ENCODE measurements around the gene AKR1B1. TPM values are rescaled to one million over a fixed set of nuclear protein-coding genes. Genes with fewer than 3 reads are reported as not detected.

Gene AKR1B1
- total RNA-seq, 1 experiment from 2014 or later, result 1.6 TPM

GRCh38 chr7:134468054-134468453 is 9.2 kb upstream of the AKR1B1 start:
- Histone ChIP-seq H3K27ac (ENCODE audit: low read length) (no peak overlapping the region), H2AFZ (ENCODE audit: low read length) (no peak overlapping the region), H3K27me3 (ENCODE audit: low read length) (no peaks in the 10 kb centered on the region), H3K36me3 (ENCODE audit: low read depth, low read length) (no peaks in the 10 kb centered on the region), H4K20me1 (ENCODE audit: low read length) (no peaks in the 10 kb centered on the region), H3K4me1 (ENCODE audit: insufficient read depth, low read length) (no peaks in the 10 kb centered on the region), H3K9me3 (ENCODE audit: low read length) (no peaks in the 10 kb centered on the region), H3K9ac (ENCODE audit: low read length) (no peak overlapping the region), H3K4me2 (ENCODE audit: low read length) (no peak overlapping the region), H3K9me2 (replicated peaks; ENCODE audit: low read length) (no peaks in the 10 kb centered on the region), H3K79me2 (ENCODE audit: low read length) (no peaks in the 10 kb centered on the region), H3F3A (ENCODE audit: low read length, unreplicated experiment) (no peaks in the 10 kb centered on the region), H3K4me3 (ENCODE audit: low read length) (no peak overlapping the region)
- ATAC-seq (no peak), DNase-seq (no peak)
- TF ChIP-seq EZH2phosphoT487 (IDR thresholded peaks at IDR 0.05; ENCODE audit: borderline replicate concordance, low read length) (no peak), CTCF (conservative IDR thresholded peaks at IDR 0.05; ENCODE audit: low read depth, low read length) (no peak)
- POLR2A ChIA-PET (ENCODE audit: unreplicated experiment), result no interaction called here
- CTCF ChIA-PET, result no interaction called here
- no TSS peak for BruUV-seq (replicated peaks)
- intact Hi-C loops (cut with micrococcal nuclease), result no loop called here

DNA sequence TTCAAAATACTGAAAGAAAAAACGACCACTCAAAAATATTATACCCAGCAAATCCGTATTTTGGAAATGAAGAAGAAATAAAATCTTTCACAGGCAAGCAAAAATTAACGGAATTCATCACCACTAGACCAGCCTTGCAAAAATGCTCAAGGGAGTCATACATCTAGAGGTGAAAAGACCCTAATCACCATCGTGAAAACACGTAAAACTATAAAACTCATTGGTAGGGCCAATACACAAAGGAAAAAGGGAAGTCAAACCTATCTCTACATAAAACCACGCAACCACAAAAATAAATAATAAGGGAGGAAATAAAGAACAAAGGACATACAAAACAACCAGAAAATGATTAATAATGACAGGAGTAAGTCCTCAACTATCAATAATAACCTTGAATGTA is 6.6 kb upstream of the AKR1B1 start:
- no peaks in the 10 kb centered on the region for H3K9me3 ChIP-seq (ENCODE audit: low read length)
- H3K79me2 ChIP-seq (ENCODE audit: low read length), result no peaks in the 10 kb centered on the region
- no peak for TF ChIP-seq EZH2phosphoT487 (IDR thresholded peaks at IDR 0.05; ENCODE audit: borderline replicate concordance, low read length)
- TF ChIP-seq CTCF (conservative IDR thresholded peaks at IDR 0.05; ENCODE audit: low read depth, low read length), result no peak
- no peak for TF ChIP-seq EZH2 (IDR thresholded peaks at IDR 0.05; ENCODE audit: low read length, unreplicated experiment)
- no peak overlapping the region for H3K27ac ChIP-seq (ENCODE audit: low read length)
- H3K4me3 ChIP-seq (ENCODE audit: low read length), result no peak overlapping the region
- ChIA-PET POLR2A (ENCODE audit: unreplicated experiment) (no interaction called here), CTCF (no interaction called here)
- H3K36me3 ChIP-seq (ENCODE audit: low read depth, low read length), result no peaks in the 10 kb centered on the region
- no peaks in the 10 kb centered on the region for H3K9me2 ChIP-seq (replicated peaks; ENCODE audit: low read length)
- no peak overlapping the region for H3K4me2 ChIP-seq (ENCODE audit: low read length)
- ATAC-seq (no peak), DNase-seq (no peak)
- intact Hi-C loops (cut with micrococcal nuclease), result no loop called here
- H2AFZ ChIP-seq (ENCODE audit: low read length), result no peak overlapping the region
- H3F3A ChIP-seq (ENCODE audit: low read length, unreplicated experiment), result no peaks in the 10 kb centered on the region
- no peak overlapping the region for H3K9ac ChIP-seq (ENCODE audit: low read length)
- BruUV-seq (replicated peaks), result no TSS peak
- no peaks in the 10 kb centered on the region for H3K27me3 ChIP-seq (ENCODE audit: low read length)
- no peaks in the 10 kb centered on the region for H4K20me1 ChIP-seq (ENCODE audit: low read length)
- peaks cover 11% of the 10 kb centered on the region for H3K4me1 ChIP-seq (ENCODE audit: insufficient read depth, low read length)

- no TSS peak for BruUV-seq (replicated peaks)
- Histone ChIP-seq H3K4me1 (ENCODE audit: insufficient read depth, low read length) (peaks cover 11% of the 10 kb centered on the region), H3F3A (ENCODE audit: low read length, unreplicated experiment) (no peaks in the 10 kb centered on the region), H3K36me3 (ENCODE audit: low read depth, low read length) (no peaks in the 10 kb centered on the region), H4K20me1 (ENCODE audit: low read length) (no peaks in the 10 kb centered on the region), H3K79me2 (ENCODE audit: low read length) (no peaks in the 10 kb centered on the region), H3K9me3 (ENCODE audit: low read length) (no peaks in the 10 kb centered on the region), H3K9me2 (replicated peaks; ENCODE audit: low read length) (no peaks in the 10 kb centered on the region), H3K27ac (ENCODE audit: low read length) (no peak overlapping the region), H3K4me2 (ENCODE audit: low read length) (no peak overlapping the region), H2AFZ (ENCODE audit: low read length) (no peak overlapping the region), H3K27me3 (ENCODE audit: low read length) (no peaks in the 10 kb centered on the region), H3K4me3 (ENCODE audit: low read length) (no peak overlapping the region), H3K9ac (ENCODE audit: low read length) (no peak overlapping the region)
- TF ChIP-seq CTCF (conservative IDR thresholded peaks at IDR 0.05; ENCODE audit: low read depth, low read length) (no peak), EZH2 (IDR thresholded peaks at IDR 0.05; ENCODE audit: low read length, unreplicated experiment) (no peak)
- ChIA-PET CTCF (no interaction called here), POLR2A (ENCODE audit: unreplicated experiment) (no interaction called here)
- intact Hi-C loops (cut with micrococcal nuclease), result no loop called here
- no peak for DNase-seq
- no peak for ATAC-seq
Measured at GRCh38 chr7:134464496-134464895, 5.6 kb upstream of the AKR1B1 start.
